IPS DF 4.7 (cell line): ENCODE data around the gene ADAMTS8.
"Not testable (repeated sequence)": the region's sequence is repeated elsewhere in the genome, so short reads cannot be mapped to it uniquely, and the experiment has no call there.

Experiments used
- DNase-seq: peaks from one replicate; pipeline ENCODE4 v3.0.0-alpha.2; 2013; ENCODE audit warnings: low spot score; ENCODE audit errors: extremely low read depth

ADAMTS8 gene

GRCh38 chr11:130438401-130439159, 10.2 kb upstream of the ADAMTS8 start:
- DNase-seq, result not testable (repeated sequence)

GRCh38 chr11:130437848-130438247, 9.4 kb upstream of the ADAMTS8 start:
- DNase-seq, result no peak

- DNase-seq, result no peak
Observed at GRCh38 chr11:130436171-130436570, 7.8 kb upstream of the ADAMTS8 start.

- no peak for DNase-seq
Observed at GRCh38 chr11:130435671-130436070, 7.3 kb upstream of the ADAMTS8 start.

- peak; percentile 80 for DNase-seq
Observed at GRCh38 chr11:130434521-130435223, 6.3 kb upstream of the ADAMTS8 start.

- DNase-seq, result no peak
Observed at GRCh38 chr11:130433357-130433756, 4.9 kb upstream of the ADAMTS8 start.

GRCh38 chr11:130431801-130432200, 3.4 kb upstream of the ADAMTS8 start:
- no peak for DNase-seq

GRCh38 chr11:130431331-130431773, 2.9 kb upstream of the ADAMTS8 start:
- peak; percentile 95 for DNase-seq

GRCh38 chr11:130429983-130430382, 1.6 kb upstream of the ADAMTS8 start:
- no peak for DNase-seq

GRCh38 chr11:130429120-130429681, 792 bp upstream of the ADAMTS8 start:
- no peak for DNase-seq

- no peak for DNase-seq
Observed at GRCh38 chr11:130427581-130428315, 661 bp downstream of the ADAMTS8 start.

- DNase-seq, result no peak
Observed at GRCh38 chr11:130426837-130427341, 1.5 kb downstream of the ADAMTS8 start.

- no peak for DNase-seq
Observed at GRCh38 chr11:130426223-130426836, 2.1 kb downstream of the ADAMTS8 start.

- no peak for DNase-seq
Observed at GRCh38 chr11:130425156-130425555, 3.3 kb downstream of the ADAMTS8 start.

GRCh38 chr11:130424613-130425140, 3.7 kb downstream of the ADAMTS8 start:
- DNase-seq, result no peak

- DNase-seq, result no peak
Observed at GRCh38 chr11:130423541-130424142, 4.8 kb downstream of the ADAMTS8 start.

GRCh38 chr11:130422251-130422995, 6.0 kb downstream of the ADAMTS8 start:
- DNase-seq, result no peak

- DNase-seq, result no peak
Observed at GRCh38 chr11:130421697-130422096, 6.7 kb downstream of the ADAMTS8 start.

- DNase-seq, result no peak
Observed at GRCh38 chr11:130421199-130421585, 7.2 kb downstream of the ADAMTS8 start.
